ENCODE measurements around the gene HSD17B14.
A peak's percentile ranks its signal among the peaks of the same experiment; 100 is the strongest.
"Not testable (repeated sequence)": the region's sequence is repeated elsewhere in the genome, so short reads cannot be mapped to it uniquely, and the experiment has no call there.

The HSD17B14 gene

DNA sequence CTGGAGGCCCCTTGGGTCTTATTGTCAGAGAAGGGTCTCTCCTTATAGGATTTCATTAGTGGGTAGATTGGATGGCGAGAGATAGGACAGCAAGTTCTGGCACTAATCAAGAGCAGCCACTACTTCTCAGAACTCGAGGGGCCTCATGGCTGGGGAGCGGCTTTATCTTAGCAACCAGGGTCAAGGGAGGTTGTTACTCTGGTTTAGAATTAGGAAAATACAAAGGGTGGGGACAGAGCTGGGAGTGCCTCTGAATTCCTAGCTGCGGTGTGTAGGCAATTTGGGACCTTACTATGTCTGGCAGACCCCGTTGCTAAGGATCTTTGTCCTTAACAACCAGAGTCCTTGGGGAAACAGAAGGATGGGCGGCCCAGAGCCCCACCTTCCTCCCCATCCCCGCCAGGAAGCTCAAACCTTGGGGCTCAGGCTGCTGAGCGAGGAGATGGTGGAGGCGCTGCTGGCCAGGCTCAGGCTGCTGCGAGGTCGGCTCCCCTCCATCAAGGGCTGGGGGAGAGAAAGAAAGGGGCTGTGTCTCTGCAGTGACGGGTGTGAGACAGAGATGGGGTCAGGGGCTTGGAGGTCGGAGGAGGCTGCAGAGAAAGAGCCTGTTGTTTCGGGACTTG is 30.9 kb upstream of the HSD17B14 start:
- DNase-seq, result no peak

DNA sequence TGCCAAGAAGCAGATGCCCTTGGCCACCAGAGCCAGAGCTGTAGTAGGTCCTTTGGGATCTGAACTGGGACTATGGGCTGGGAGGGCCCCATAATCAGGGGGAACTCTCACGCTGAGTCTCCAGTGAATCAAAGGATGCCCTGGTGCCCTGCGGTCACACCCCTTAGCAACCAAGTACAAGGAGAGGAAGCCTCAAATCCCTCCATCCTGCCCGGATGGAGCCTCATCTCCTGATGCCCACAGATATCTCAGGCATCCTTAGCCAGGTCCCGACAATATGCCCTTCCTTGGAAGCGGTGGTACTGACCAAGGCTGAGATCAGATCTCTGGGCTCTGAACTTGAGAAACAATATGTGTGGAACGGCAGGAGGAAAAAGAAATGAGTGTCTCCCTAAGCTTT is 30.4 kb upstream of the HSD17B14 start:
- no peak for DNase-seq

DNA sequence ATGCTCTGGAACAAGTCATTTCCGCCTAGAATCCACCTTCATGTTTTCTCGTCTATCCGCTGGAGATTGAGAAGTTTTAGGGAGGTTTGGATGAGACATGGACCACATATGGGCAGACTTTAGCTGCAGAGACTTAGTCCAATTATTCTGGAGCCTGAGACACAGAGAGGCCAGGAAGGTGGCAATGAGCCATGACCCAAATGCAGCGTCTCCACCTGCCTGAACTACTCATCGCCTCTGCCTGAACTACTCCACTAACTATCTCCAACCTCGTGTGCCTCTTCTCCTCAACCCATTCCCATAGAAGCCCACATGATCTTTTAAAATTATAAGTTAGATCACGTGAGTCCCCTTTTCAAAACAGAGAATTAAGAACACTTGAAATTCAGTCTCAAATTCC is 26.5 kb upstream of the HSD17B14 start:
- no peak for DNase-seq

DNA sequence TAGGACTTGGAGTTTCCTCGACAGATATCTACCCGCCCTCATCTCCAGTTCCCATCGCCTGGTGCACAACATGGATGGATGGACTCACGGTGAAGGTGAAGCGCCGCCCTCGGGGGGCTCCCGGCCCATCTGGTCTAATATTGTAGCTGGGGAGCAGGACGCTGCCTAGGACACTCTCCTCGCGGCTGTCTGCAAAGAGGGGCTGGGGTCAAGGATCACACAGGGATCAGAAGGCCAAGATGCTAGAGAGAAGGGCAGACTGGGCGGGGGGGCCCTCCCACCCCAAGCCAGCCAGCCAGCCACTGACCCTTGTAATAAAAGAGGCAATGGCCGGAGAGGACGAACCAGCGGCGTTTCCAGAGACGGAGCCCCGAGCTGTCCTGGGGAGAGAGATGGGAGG is 25.0 kb upstream of the HSD17B14 start:
- no peak for DNase-seq

DNA sequence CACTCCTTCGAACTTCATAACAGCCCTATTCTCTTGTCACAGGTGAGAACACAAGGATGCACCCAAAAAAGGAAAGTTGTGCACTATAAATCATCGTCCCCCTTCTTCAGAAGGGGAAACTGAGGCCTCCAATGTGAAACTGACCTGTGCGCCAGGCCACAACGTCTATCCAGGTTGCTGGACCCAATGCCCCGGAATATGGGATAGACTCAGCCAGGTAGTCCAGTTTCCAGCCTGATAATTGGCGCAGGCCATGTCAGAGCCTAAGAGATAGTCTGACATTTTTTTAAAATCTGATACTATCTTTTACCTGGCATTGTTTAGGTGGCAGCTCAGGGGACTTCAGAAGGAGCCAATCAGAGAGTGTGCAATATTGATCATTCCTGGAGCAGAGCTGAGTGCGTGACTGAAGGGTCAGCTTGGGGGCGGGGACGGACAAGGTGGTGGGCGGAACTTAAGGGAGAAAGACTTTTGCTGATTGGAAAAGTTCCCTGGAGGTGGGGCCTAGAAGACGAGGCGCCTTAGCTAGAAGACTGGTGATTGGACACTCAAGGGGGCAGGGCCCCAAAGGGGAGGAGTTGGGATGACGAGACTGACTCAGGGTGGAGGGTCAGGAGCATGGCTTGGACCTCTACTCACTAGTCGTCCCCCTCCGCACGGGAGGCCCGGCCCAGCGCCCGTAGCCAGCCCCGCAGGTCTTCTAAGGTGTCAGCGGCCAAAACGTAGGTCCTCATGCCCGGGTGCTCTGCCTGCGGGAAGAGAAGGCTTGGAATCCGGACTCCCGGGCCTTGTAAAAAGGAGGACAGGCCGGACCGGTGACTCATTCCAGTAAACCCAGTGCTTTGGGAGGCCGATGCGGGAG is 23.7 kb upstream of the HSD17B14 start:
- no peak for DNase-seq

DNA sequence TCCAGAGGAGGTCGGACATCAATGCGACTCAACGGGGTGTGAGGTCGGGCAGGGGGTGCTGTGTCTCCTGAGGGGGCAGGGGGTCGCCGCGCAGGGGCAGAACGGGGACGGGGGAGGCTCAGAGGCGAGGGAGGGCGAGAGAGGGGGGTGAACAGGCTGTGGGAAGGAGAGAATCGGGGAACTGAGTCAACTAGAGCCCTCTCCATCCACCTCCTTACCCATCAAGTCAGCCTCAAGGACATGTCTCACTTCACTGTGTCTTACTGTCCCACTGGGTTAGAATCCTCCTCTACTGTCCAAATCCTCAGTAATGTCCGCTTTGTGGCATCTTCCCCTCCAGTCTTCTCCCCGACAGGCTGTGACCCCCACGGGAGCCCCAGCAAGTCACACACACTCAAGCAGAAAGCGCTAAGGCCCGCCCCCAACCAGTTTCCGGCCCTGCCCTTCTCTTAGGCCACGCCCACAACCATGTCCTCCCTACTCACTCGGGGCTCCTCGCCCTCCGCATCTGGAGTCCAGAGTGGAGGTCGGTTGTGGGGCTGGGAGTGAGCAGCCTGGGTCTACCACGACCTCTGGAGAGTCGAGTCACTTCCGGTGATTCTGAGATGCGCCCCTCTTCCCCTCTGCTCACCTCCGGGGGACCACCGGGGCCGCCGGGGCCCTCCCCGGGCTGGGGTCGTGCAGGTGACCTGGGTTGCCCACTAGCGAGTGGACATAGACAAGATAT is 22.9 kb upstream of the HSD17B14 start:
- peak; percentile 81 for DNase-seq

DNA sequence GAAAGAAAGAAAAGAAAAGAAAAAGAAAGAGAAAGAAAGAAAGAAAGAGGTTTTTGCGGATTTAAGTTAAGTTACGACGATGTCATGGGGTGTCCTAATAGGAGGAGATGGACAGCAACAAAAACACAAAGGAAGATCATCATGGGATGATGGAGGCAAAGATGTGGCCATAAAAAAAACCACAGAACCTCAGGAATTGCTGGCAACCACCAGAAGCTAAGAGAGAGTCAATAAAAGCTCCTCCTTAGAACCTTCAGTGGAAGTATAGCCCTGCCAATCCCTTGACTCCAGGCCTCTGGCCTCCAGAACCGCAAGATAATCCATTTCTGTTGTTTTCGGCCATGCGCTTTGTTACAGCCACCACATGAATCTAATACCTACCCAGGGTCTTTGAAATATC is 20.6 kb upstream of the HSD17B14 start:
- no peak for DNase-seq

DNA sequence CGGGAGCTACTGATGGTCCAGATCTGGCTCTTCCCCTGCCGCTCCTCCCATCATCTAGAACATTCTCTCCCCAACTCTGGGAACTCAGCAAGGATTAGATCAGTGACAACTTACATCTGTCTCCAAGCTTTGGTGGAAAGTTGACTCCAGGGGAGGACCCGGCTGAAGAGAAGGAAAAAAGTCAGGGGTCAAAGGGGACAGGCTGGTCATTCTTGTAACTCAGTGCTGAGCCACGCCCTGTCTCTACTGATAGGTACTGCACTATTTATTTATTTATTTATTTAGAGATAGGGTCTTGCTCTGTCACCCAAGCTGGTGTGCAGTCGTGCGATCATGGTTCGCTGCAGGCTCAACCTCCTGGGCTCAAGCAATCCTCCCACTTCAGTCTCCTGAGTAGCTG is 17.8 kb upstream of the HSD17B14 start:
- no peak for DNase-seq

DNA sequence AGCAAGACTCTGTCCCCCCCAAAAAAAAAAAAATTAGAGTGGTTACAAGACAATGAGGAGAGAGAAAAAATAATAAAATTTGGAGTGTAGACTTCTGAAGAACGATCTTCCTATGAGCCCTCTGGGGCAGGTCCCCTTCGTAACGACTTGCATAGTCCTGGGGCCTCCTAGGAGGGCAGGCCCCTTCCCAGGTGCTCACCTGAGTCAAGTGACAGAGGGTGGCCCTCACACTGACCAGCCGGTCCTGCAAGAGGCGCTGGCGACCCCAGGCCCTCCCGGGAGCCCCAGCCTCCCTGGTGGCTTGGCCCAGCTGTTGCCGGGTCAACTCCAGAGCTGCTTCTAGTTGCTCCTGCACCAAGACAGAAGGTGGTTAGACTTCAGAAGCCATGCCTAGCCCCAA is 17.2 kb upstream of the HSD17B14 start:
- no peak for DNase-seq

DNA sequence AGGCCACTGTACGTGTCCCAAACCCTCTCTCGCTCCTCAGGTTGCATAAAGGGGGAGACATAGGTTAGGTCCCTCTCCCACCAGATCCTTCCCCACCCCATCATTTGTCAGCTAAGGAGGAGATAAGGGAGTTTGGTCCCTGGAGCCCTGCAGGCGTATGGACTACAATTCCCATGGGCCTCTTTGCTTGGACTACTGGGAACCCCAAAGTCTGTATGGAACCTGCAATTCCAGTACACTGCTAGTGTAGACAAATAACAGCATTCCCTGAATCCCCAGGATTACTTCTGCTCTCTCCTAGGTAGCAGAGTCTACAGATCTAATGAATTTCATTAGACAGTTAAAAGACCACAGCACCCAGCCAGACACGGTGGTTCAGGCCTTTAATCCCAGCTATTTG is 16.0 kb upstream of the HSD17B14 start:
- no peak for DNase-seq

DNA sequence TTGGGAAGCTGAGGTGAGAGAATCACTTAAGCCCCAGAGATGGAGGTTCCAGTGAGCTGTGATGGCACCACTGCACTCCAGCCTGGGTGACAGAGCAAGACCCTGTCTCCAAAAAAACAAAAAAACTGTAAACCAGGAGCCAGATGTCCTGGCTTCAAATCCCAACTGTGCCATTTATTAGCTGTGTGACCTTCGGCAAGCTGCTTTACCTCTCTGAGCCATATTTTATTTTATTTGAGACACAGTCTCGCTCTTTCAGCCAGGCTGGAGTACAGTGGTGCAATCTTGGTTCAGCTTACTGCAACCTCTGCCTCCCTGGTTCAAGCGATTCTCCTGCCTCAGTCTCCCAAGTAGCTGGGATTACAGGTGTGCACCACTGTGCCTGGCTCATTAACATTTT is 10.4 kb upstream of the HSD17B14 start:
- not testable (repeated sequence) for DNase-seq

DNA sequence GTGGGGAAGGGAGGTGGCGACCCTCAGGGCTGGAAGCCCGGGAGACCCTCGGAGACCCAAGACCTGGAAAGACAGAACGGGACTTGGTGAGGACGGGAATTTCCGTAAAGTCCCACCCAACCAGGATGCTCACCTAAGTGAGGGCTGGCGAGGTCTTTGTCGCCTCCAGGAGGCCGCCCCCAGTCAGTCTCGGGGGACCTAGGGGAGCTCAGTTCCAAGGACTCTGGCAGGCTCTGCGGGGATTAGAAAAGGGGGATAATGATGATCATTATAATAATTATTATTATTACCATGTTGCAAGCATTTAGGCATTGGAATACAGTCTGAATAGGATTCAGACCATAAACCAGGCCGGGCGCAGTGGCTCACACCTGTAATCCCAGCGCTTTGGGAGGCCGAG is 9.1 kb upstream of the HSD17B14 start:
- DNase-seq, result no peak

DNA sequence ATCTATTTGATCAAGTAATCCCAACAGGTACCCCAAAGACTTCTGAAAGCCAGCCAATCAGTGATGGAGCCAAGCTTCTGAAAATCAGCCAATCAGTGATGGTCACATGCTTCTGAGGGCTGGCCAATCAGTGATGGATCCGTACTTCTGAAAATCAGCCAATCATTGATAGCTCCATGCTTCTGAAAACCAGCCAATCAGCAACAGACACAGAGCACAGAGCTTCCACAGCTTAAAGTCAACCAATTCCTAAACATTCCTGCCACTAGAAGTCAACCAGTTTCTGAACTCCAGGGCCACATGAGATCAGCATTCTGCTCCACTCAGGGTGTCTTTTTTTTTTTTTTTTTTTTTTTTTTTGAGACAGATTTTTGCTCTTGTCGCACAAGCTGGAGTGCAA is 8.2 kb upstream of the HSD17B14 start:
- DNase-seq, result no peak

DNA sequence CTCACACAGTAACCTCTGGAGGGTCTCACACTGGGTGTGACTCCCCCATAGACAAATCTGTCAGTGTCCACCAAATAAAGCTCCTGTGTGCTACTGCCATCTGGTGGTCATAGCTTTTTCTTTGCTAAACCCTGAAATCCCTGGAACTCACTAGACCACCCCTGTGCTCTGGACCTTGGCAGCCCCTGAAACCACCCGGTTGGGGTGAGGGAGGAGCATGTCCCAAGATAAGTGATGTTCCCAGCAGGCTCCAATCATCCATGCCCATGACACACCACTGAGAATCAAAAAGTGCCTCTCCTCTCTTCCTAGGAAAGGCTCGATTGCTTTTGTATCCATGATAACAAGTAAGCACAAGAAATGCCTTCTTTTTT is 6.5 kb upstream of the HSD17B14 start:
- DNase-seq, result peak; percentile 61

DNA sequence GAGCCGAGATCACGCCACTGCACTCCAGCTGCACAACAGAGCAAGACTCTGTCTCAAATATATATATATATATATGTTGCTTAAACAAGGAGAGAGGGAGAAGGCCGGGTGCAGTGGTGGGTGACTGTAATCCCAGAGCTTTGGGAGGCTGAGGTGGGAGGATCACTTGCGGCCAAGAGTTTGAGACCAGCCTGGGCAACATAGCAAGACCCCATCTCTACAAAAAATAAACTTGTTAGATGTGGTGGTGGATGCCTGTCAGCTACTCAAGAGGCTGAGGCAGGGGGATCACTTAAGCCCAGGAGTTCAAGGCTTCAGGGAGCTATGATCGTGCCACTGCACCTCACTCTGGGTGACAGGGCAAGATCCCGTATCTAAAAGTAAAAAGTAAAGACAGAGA is 5.3 kb upstream of the HSD17B14 start:
- DNase-seq, result no peak

DNA sequence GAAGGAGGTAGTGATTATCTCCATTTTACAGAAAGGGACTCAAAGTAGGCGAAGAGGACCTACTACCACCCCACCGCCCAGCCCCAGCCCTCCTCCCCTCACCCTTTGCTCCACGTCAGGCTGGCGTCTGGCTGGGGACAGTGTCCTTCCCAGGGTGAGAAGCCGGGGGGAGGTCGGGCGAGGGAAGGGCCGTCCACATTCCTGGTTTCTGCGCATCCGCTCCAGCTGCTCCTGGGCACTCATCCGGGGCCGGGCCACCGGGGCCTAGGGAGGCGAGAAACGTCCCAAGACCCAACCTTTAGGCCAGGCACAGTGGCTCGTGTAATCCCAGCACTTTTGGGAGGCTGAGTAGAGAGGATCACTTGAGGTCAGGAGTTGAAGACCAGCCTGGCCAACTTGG is 4.8 kb upstream of the HSD17B14 start:
- no peak for DNase-seq

DNA sequence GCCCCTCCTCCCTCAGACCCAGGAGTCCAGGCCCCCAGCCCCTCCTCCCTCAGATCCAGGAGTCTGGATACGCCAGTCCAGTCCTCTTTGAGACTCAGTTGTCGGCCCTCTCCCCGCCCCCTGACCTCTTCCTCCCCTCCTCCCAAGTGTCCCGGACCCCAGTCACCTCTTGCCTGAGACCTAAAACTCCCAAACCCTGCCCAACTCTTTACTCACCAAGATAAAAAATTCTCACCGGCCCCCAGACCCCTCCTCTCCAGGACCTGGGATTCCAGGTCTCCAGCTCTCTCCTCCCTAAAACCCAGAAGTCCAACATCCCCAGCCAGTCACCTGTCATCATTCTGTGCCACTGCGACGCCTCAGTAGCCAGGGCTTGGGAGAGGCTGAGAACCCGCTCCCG is 1.4 kb upstream of the HSD17B14 start:
- DNase-seq, result no peak

DNA sequence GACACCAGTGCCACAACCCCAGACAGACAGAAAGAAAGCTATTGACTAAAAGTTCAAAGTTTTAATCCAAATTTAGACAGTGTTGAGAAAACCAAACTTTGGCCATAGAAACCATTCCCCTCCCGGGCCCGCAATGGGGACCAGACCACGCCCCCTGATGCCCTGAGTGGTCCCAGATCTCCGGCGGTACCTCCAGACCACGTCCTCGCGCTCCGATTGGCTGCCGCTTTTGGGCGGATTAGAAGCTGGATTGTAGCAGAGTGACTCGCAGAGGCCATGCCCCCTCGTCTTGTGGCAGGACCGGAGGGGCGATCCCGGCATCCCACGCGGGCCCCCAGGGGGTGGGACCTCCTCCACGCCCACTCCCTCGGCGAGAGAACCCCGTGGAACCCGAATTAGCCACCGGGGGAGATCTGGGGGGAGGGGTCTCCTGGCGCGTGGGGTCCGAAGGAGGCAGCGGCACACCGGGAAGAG is 797 bp upstream of the HSD17B14 start:
- DNase-seq, result peak; percentile 86

DNA sequence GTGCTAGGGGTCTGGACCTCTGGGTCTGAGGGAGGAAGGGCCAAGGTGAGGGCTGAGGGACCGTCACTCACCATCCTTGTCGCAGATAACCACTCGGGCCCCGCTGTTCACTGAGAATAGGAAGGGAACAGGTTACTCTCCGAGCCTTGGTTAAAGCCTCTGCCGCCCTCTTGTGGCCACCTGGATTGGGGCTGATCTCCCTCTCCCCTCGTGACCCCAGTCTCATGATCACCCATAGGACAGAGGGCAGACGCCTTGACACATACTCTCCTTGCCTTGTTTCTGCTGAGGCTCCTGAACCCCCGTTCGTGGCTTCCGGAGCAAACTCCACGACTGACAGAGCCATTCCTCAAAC is 580 bp downstream of the HSD17B14 start:
- DNase-seq, result peak; percentile 95

DNA sequence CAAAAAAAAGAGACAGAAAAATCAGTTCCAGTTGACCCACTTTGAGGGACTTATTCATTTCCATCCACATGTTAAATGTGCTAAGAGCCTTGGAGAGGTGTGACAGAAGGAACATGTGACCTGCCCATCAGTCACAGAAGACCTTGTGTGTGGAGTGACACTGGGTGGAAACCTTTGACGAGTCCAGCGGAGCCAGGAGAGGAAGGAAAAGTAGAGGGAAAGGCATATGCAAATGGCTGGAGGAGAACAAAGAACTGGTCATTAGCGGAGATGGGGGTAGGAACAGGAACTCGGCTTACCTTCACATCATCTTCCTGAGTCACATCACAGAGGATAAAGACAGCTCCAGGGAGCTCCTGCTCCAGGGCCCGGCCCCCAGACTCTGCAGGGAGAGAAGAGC is 2.3 kb downstream of the HSD17B14 start:
- DNase-seq, result no peak

DNA sequence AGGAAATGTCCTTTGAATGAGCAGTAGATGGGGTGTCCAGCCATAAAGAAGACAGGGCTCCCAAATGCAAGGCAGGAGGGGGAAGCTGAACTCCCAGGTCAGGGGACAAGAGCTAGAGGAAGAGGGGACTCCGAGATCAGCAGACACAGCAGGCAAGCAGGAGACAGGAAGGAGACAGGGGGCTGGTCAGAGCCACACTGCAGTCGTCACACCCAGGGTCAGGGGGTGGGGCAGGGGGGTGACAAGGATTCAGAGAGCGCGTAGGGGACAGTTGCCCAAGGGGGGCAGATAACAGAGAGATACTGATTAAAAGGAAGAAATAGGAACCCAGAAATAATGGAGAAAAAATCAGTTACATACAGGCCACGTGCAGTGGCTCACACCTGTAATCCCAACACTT is 3.2 kb downstream of the HSD17B14 start:
- no peak for DNase-seq

DNA sequence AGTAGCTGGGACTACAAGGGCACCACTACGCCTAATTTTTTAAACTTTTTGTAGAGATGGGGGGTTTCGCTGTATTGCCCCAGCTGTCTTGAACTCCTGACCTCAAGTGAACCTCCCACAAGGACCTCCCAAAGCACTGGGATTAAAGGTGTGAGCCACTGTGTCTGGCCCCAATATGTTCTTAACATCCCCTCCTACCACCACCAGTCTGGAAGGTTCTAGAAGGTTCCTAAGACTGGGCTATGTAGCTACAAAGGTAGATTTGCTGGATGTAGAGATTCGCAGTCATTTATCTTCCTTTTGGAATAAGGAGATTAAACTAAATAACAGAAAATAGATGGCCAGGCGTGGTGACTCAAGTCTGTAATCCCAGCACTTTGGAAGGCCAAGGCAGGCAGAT is 5.3 kb downstream of the HSD17B14 start:
- no peak for DNase-seq

DNA sequence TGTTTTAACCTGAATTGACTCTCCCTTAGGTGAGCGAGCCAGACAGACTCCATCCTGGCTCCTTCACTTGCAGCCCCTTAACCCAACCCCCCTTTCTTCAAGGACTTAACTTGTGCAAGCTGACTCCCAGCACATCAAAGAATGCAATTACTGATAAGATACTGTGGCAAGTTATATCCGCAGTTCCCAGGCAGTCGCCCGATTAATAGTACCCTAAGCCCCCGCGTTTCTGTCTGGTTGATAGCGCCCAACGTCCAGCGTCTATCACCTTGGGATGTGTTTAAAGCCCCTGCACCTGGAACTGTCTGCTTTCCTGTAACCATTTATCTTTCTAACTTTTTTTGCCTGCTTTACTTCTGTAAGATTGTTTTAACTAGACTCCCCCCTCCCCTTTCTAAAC is 6.2 kb downstream of the HSD17B14 start:
- DNase-seq, result no peak

DNA sequence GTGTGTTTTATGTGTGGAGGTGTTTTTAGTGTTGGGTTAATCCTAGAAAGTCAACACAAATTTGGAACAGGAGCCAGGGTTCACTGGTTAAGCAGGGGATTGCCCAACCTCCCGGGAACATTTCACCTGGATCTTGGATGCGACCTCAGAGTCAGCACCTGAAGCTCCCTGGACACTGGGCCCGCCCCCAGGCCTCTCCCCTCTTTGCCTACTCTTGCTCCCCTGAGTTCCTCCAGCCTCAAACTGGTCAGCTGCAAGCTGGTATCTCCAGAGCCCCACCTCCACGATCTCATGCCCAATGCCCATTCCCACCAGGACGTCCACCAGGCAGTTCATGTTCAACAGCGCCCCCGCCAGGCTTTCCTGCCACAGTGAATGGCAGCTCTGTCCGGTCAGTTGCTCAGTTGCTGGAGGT is 9.7 kb downstream of the HSD17B14 start:
- no peak for DNase-seq
